NCI-H146 treated with DMSO at 0.1 percent for 48 hours (cell line): ENCODE results near the gene PRR12.
A peak's percentile ranks its signal among the peaks of the same experiment; 100 is the strongest.

Experiments
- DNase-seq: peaks from one replicate; lab custom pipeline; 2025; ENCODE audit not compliant: unreplicated experiment; lab: John Stamatoyannopoulos, UW

The PRR12 gene

GRCh38 chr19:49665351-49666119, 74.6 kb downstream of the PRR12 start, which contains the start of the genes BCL2L12 and IRF3:
Gene BCL2L12, plus strand, starts transcription at chr19:49665933. Its CDS starts 760 bp downstream, at chr19:49666693.
Gene IRF3, minus strand, starts transcription at chr19:49665857. Its CDS starts 1,019 bp downstream, at chr19:49664838.
- peak; percentile 92 for DNase-seq

- DNase-seq, result no peak
Observed at GRCh38 chr19:49666120-49666444, 75.1 kb downstream of the PRR12 start.

GRCh38 chr19:49667473-49667872, 76.5 kb downstream of the PRR12 start:
- DNase-seq, result no peak

- DNase-seq, result no peak
Observed at GRCh38 chr19:49669516-49669915, 78.5 kb downstream of the PRR12 start.

GRCh38 chr19:49672131-49672919, 81.3 kb downstream of the PRR12 start:
- DNase-seq, result peak; percentile 80
